GM23338 (cell line): ENCODE results near the gene MTA3. TPM values are rescaled to one million over a fixed set of nuclear protein-coding genes. Genes with fewer than 3 reads are reported as not detected.

ENCODE experiments used
- ATAC-seq: fragments of 200-7000 bp; cut with Tn5 transposase; 3 replicates; pipeline ENCODE4 v1.9.1; 2020
- DNase-seq: peaks from one replicate; pipeline ENCODE4 v3.0.0-alpha.2; 2015; ENCODE audit warnings: low spot score
- H2AFZ ChIP-seq: fragments of 200-600 bp; sonication (generic); 2 replicates; pipeline ENCODE4 v1.8.0; 2016; ENCODE audit warnings: antibody characterized with exemption, mild to moderate bottlenecking, moderate library complexity
- H3F3A ChIP-seq: fragments of 200-600 bp; sonication (generic); replicated peaks from 2 replicates; pipeline ENCODE4 v1.8.0; 2017; ENCODE audit warnings: antibody characterized with exemption, mixed run types, low read depth
- H3K27ac ChIP-seq: fragments of 200-600 bp; sonication (generic); 2 replicates; pipeline ENCODE4 v1.6.1; 2016; ENCODE audit warnings: low read depth
- H3K27me3 ChIP-seq: fragments of 200-600 bp; sonication (generic); 2 replicates; pipeline ENCODE4 v1.8.0; 2016; ENCODE audit warnings: mild to moderate bottlenecking, mixed run types, moderate library complexity; ENCODE audit not compliant: insufficient read depth
- H3K36me3 ChIP-seq: fragments of 200-600 bp; sonication (generic); 2 replicates; pipeline ENCODE4 v1.8.0; 2016; ENCODE audit warnings: mild to moderate bottlenecking; ENCODE audit not compliant: insufficient read depth
- H3K4me1 ChIP-seq: fragments of 200-600 bp; sonication (generic); 2 replicates; pipeline ENCODE4 v1.8.0; 2016; ENCODE audit warnings: mild to moderate bottlenecking, moderate library complexity; ENCODE audit not compliant: insufficient read depth
- H3K4me2 ChIP-seq: fragments of 200-600 bp; sonication (generic); 2 replicates; pipeline ENCODE4 v1.7.1; 2017; ENCODE audit warnings: mixed run types
- H3K4me3 ChIP-seq: fragments of 200-600 bp; sonication (generic); 2 replicates; pipeline ENCODE4 v1.6.1; 2016; ENCODE audit warnings: mixed run types
- H3K79me2 ChIP-seq: fragments of 200-600 bp; sonication (generic); replicated peaks from 2 replicates; pipeline ENCODE4 v1.8.0; 2017; ENCODE audit warnings: mild to moderate bottlenecking; ENCODE audit not compliant: insufficient read depth
- H3K9me2 ChIP-seq: fragments of 200-600 bp; sonication (generic); 2 replicates; pipeline ENCODE4 v1.8.0; 2017; ENCODE audit not compliant: insufficient read depth
- H4K20me1 ChIP-seq: fragments of 200-600 bp; sonication (generic); replicated peaks from 2 replicates; pipeline ENCODE4 v1.8.0; 2017; ENCODE audit warnings: mild to moderate bottlenecking; ENCODE audit not compliant: insufficient read depth
- H3K27ac Mint-ChIP-seq: 2 replicates; pipeline ENCODE4 v1.8.0; 2020; ENCODE audit warnings: inconsistent platforms, mild to moderate bottlenecking, moderate library complexity, mixed read lengths
- H3K27me3 Mint-ChIP-seq: 3 replicates; pipeline ENCODE4 v1.8.0; 2022; ENCODE audit warnings: low read depth, mild to moderate bottlenecking, moderate library complexity, mixed read lengths, inconsistent platforms; ENCODE audit not compliant: insufficient read depth, poor library complexity
- H3K36me3 Mint-ChIP-seq: 3 replicates; pipeline ENCODE4 v1.8.0; 2021; ENCODE audit warnings: low read depth, mild to moderate bottlenecking, inconsistent platforms, moderate library complexity, mixed read lengths
- H3K4me1 Mint-ChIP-seq: 3 replicates; pipeline ENCODE4 v1.8.0; 2020; ENCODE audit warnings: mild to moderate bottlenecking, inconsistent platforms, mixed read lengths
- H3K4me3 Mint-ChIP-seq: 3 replicates; pipeline ENCODE4 v1.8.0; 2021; ENCODE audit warnings: moderate library complexity, mild to moderate bottlenecking, inconsistent platforms, mixed read lengths
- H3K9me3 Mint-ChIP-seq: 3 replicates; pipeline ENCODE4 v1.8.0; 2020; ENCODE audit warnings: moderate library complexity, mild to moderate bottlenecking, inconsistent platforms, mixed read lengths
- CREB1 ChIP-seq: fragments of 250-450 bp; sonication (Bioruptor Pico); IDR thresholded peaks from 2 replicates; pipeline ENCODE4 v1.5.0; 2020; ENCODE audit warnings: low read depth, mild to moderate bottlenecking, moderate library complexity
- CTCF ChIP-seq, 2 experiments: fragments of 200-600 bp in 1 of 2; sonication (generic) in 1 of 2; conservative IDR thresholded peaks; 2 replicates each; pipeline versions ENCODE4 v1.5.1 to v1.6.1; 2016 to 2017; ENCODE audit warnings: antibody characterized with exemption in 2 of 2, low read depth in 2 of 2, mild to moderate bottlenecking in 2 of 2, moderate library complexity in 1 of 2
- ETS1 ChIP-seq: IDR thresholded peaks from 2 replicates; pipeline ENCODE4 v1.6.1; 2016; ENCODE audit warnings: antibody characterized with exemption
- EZH2 ChIP-seq: fragments of 200-600 bp; sonication (generic); IDR thresholded peaks from one replicate; pipeline ENCODE4 v1.8.0; 2017; ENCODE audit warnings: antibody characterized with exemption, mild to moderate bottlenecking, low read depth; ENCODE audit not compliant: unreplicated experiment
- NANOG ChIP-seq: IDR thresholded peaks from 2 replicates; pipeline ENCODE4 v1.6.1; 2016; ENCODE audit warnings: antibody characterized with exemption, borderline replicate concordance
- POLR2AphosphoS5 ChIP-seq: IDR thresholded peaks from 2 replicates; pipeline ENCODE4 v1.6.1; 2016; ENCODE audit warnings: antibody characterized with exemption, low read depth
- REST ChIP-seq: IDR thresholded peaks from one replicate; pipeline ENCODE4 v1.6.1; 2018; ENCODE audit warnings: antibody characterized with exemption; ENCODE audit not compliant: unreplicated experiment
- STAT1 ChIP-seq: IDR thresholded peaks from one replicate; pipeline ENCODE4 v1.6.1; 2016; ENCODE audit warnings: antibody characterized with exemption; ENCODE audit not compliant: unreplicated experiment
- polyA plus RNA-seq: library from polyadenylated mRNA; unstranded; fragments of >200 nt; fragmentation: Nextera tagmentation; extraction: Ambion mirVana; gene quantifications from 2 replicates; pipeline ENCODE4 v1.2.1, GENCODE V29; 2016
- total RNA-seq: library from RNA; depleted of rRNA; stranded (reverse); fragments of >200 nt; shearing (Covaris generic); gene quantifications from 2 replicates; pipeline ENCODE4 v1.2.3, GENCODE V29; 2014

Gene MTA3
- total and polyA plus RNA-seq, 2 experiments from 2014 or later: 162 to 208 TPM

GRCh38 chr2:42712934-42713333 is 144.5 kb downstream of the MTA3 start (continued):
- TF ChIP-seq REST (no peak), CTCF (conservative IDR thresholded peaks at IDR 0.05; ENCODE audit: low read depth in 2 of 2) (no peak), NANOG (no peak), EZH2 (no peak), STAT1 (no peak)

GRCh38 chr2:42713920-42714319 is 145.5 kb downstream of the MTA3 start:
- H2AFZ ChIP-seq: no peak overlapping the region
- ATAC-seq: no peak

More at GRCh38 chr2:42713920-42714319, 145.5 kb downstream of the MTA3 start:
- no peak for DNase-seq
- H3K27me3 ChIP-seq: no peaks in the 10 kb centered on the region
- no peaks in the 10 kb centered on the region for H3K79me2 ChIP-seq
- peaks cover 9% of the 10 kb centered on the region for H3K4me1 Mint-ChIP-seq
- no peak overlapping the region for H3K27ac ChIP-seq
- no peak overlapping the region for H3K4me2 ChIP-seq
- peaks cover 5% of the 10 kb centered on the region for H3K27me3 Mint-ChIP-seq
- H3K4me1 ChIP-seq: peaks cover 6% of the 10 kb centered on the region; the same call in 1 of the 2 replicates
- H4K20me1 ChIP-seq: no peaks in the 10 kb centered on the region
- H3K36me3 ChIP-seq: no peaks in the 10 kb centered on the region; the same call in 1 of the 2 replicates
- H3K4me3 ChIP-seq: no peak overlapping the region
- no peak for TF ChIP-seq REST
- TF ChIP-seq CREB1 (CRISPR knock-in tag): no peak
- TF ChIP-seq ETS1: no peak
- no peak for TF ChIP-seq POLR2AphosphoS5
- no peak for TF ChIP-seq NANOG
- TF ChIP-seq STAT1: no peak
- H3F3A ChIP-seq: 0 out of 2 replicates have a peak, but pooled peaks cover 3% of the 10 kb centered on the region
- no peak overlapping the region for H3K4me3 Mint-ChIP-seq
- no peaks in the 10 kb centered on the region for H3K9me3 Mint-ChIP-seq
- peaks cover 8% of the 10 kb centered on the region for H3K36me3 Mint-ChIP-seq
- no peaks in the 10 kb centered on the region for H3K9me2 ChIP-seq
- H3K27ac Mint-ChIP-seq: no peak overlapping the region
